Uterus (tissue), 2 donors: ENCODE results near the gene ITPR3.

ENCODE experiments used
- POLR2A ChIP-seq, 2 donors: fragments of 450-650 bp; IDR thresholded peaks; one replicate each; pipeline ENCODE4 v1.6.1; 2016; ENCODE audit warnings: antibody characterized with exemption in 2 of 2, mild to moderate bottlenecking in 1 of 2, moderate library complexity in 1 of 2
- TF ChIP-seq, protein P1 (sequence below), 4 experiments: fragments of 200-600 bp in 2 of 4; fragments of 450-650 bp in 2 of 4; sonication (generic) in 2 of 4; IDR thresholded peaks; one replicate each; pipeline ENCODE4 v1.5.1; 2016 to 2019; ENCODE audit warnings: antibody characterized with exemption in 4 of 4, mild to moderate bottlenecking in 2 of 4, moderate library complexity in 1 of 4

DNA sequence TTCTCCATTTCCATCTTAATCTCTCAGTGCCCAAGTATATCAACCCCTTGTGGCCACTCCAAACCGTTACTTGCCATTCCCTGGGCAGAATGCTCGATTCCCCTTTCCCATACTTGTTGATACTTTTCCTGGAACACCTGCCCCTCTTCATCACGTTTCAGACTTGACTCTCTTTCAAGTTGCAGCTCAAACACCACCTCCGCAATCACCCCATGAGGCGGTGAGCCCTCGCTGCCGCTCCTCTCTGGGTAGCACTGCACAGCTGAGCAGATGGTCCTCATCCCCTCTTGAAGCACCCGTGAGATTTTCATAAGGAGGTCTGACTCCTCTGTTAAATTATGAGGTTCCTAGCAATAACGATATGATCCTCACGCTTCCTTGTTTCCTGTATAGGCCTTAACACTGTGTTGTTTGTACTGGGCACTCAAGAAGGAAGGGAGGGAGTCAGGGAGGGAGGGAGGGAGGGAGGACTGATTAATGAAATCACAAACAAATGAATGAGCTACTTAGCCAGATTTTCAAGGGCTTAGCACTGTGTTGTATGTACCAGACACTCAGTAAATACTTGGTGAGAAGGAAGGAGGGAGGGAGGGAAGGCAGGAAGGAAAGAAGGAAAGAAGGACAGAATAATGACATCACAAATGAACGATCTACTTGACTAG lies 98.3 kb downstream of the ITPR3 start:
- TF ChIP-seq, protein P1, sequence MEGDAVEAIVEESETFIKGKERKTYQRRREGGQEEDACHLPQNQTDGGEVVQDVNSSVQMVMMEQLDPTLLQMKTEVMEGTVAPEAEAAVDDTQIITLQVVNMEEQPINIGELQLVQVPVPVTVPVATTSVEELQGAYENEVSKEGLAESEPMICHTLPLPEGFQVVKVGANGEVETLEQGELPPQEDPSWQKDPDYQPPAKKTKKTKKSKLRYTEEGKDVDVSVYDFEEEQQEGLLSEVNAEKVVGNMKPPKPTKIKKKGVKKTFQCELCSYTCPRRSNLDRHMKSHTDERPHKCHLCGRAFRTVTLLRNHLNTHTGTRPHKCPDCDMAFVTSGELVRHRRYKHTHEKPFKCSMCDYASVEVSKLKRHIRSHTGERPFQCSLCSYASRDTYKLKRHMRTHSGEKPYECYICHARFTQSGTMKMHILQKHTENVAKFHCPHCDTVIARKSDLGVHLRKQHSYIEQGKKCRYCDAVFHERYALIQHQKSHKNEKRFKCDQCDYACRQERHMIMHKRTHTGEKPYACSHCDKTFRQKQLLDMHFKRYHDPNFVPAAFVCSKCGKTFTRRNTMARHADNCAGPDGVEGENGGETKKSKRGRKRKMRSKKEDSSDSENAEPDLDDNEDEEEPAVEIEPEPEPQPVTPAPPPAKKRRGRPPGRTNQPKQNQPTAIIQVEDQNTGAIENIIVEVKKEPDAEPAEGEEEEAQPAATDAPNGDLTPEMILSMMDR (IDR thresholded peaks at IDR 0.05): no peak
- no peak for TF ChIP-seq POLR2A (IDR thresholded peaks at IDR 0.05)
